Activated naive CD4-positive, alpha-beta T cell (primary cell): Measurements from ENCODE around the gene TMEM106C.

Experiments used
- DNase-seq, 4 experiments: peaks; one replicate each; lab custom pipeline; 2025; lab: John Stamatoyannopoulos, UW

TMEM106C gene

DNA sequence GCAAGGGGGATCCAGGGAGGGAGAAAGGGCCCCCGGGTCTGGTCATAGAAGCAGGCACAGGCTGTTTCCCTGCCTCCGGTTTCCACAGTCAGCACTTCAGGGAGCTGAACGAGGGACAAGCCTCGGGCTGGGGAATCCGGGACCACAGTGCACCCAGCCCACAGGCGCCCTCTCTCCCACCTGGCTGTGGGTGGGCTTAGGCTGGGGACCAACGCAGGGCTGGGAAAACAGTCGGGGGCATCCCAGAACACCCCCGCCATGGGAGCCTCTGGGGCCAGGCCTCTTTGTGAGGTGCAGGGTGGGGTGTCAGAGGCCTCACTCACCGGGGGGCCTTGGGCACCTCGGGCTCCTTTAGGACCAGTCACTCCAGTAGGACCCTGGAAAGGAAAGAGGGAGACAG lies 16.3 kb downstream of the TMEM106C start:
- DNase-seq = no peak

DNA sequence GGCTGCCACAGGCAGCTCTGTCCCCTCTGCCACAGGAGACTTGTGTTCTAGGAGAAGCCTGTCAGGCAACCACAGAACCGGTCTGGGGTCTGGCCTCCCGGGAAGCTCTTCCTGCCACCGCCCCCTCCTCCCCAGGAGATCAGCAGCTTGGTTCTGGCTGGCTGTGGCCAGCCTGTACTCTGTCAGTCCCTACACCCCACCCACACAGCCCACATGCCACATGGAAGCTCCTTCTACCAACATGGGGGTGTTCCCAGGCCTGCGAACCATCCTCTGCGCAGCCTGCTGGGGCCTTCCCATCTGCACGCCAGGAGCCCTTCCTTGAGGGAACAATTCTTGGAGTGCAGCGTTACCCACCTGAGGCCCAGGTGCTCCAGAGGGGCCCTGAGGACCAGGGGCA lies 16.8 kb downstream of the TMEM106C start:
- no peak for DNase-seq

DNA sequence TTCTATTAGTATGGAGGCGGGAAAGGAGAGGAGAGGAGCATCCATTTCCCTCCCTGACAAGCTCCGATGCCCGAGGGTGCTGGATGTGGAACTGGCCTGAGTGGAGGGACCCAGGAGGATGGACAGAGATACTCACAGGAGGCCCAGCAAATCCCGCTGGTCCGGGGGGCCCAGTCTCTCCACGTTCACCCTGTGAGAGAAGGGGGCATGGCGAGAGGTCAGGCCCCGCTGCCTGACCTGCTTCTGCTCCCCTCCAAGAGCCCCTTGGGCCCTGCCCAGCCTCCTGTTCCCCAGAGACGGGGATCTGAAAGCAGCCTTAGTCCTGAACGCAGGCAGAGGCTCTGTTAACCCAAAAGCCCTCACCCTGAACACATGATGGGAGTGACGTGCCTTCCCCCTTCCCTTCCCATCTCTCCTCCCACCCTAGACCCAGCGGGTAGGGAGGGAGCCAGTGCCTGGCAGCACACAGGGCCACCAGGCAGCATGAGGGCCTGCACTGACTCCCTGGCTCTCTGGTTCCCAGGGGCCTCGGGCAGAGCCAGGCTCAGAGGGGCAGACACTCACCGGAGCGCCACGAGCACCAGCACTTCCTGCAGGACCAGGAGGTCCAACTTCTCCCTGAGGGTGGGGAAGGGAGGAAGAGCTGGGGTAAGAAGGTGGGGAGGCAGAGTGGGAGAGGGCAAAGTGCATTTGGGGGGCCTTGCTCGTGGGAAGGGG lies 17.5 kb downstream of the TMEM106C start:
- DNase-seq = no peak

DNA sequence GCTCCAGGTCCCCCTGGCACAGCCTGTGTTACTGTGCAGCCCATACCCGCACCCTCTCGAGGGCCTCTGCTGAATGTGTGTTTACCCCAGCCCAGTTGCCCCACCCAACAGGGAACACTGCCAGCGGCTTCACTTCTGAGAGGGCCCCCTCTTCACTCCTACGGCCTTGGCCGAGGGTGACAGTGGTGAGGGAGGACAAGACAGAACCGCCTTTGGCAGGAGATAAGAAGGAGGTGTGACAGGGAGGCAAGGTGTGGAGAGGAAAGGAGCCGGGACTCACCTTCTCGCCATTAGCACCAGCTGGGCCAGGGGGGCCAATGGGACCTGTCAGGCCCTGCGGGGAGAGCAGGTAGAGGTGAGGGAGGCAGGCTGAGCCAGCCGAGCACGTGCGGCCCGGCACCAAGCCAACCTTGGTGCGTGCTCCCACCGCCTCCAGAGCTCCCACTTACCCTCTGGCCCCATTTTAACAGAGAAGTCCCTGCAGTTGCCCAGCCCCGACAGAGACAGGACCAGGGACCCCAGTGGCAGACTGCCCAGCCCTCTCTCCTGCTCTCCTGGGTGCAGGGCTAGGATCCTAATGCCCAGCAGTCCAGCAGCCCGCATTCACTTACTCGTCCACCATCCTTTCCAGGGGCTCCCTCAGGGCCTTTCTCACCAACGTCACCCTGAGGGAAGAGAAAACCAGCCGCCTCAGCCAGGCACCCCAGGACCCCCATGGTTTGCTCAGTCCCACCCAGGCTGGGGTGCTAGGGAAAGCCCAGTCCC lies 18.3 kb downstream of the TMEM106C start:
- DNase-seq = no peak

DNA sequence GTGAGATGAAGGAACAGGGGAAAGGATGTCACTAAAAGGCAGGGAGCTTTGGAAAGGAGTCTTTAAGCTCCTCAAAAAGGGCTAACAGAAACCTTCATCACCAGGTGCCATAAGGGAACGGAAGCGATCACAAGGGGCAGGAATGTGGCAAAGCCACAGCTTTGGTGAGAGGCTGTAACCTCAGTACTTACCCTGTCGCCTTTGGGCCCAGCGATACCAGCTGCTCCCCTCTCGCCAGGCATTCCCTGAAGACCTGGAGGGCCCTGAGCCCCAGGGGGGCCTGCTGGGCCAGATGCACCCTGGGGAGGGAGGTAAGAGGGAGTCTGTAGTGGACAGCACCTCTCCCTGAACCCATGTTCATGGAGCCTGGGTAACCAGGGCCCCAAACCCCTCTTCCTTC lies 18.9 kb downstream of the TMEM106C start:
- DNase-seq = no peak

DNA sequence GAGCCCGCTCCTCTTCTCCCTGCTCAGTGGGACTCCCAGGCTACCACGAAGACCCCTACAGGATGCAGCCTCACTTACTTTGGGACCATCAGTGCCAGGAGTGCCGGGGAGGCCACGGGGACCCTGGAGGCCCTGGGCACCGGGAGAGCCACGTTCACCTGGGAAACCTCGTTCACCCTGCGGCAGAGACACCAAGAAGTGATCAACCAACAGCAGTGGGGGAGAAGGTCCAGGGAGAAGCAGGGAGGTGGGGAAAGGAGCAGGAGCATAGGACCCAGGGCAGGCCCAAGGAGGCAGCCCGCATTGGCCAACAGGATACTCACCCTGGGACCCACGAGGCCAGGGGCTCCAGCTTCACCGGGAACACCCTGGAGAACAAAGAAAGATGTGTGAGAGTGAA lies 19.4 kb downstream of the TMEM106C start:
- DNase-seq = no peak

DNA sequence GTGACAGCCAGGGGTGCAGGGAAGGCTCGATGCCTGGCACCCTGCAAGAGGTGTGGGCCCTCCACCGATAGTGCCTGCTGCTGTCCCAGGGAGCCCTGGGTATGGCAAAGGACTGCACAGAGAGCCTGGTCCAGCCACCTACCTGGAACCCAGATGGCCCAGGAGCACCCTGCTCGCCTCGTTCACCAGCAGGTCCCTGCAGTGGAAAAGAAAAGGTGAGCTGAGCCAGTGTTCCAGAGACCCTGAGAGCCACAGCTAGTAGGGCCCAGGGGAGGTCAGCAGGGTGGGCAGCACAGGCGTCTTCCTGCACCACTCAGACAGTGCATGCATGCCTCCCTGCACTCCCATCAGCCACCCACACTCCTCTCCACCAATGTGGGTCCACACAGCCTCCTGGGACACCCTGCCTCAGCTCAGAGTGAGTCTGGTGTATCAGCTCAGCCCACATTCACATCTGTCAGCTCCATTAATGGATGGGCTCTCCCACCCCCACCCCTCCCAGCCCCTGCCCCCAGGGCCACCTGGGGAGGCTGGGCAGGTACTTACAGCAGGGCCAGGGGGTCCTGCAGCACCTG lies 20.2 kb downstream of the TMEM106C start:
- DNase-seq = no peak

DNA sequence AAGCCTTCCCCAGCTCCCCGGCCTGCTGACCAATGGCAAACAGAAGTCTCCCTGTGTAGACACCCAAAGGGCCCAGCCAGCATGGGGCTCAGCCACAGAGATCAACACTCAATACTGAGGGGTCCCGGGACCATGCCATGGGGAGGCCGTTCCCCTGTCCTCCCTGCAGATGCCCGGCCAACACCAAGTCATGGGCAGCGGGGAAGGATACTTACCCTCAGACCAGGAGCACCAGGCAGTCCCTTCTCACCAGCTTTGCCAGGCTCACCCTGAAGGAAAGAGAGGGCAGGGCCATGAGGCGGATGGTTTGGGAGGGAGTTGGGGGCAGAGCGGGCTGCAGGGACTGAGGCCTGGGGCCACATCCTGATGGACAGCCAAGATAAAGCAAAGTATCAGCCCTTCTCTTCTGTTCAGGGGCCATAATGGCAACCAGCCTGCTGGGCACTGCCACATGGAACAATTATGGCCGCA lies 21.0 kb downstream of the TMEM106C start:
- DNase-seq = no peak

DNA sequence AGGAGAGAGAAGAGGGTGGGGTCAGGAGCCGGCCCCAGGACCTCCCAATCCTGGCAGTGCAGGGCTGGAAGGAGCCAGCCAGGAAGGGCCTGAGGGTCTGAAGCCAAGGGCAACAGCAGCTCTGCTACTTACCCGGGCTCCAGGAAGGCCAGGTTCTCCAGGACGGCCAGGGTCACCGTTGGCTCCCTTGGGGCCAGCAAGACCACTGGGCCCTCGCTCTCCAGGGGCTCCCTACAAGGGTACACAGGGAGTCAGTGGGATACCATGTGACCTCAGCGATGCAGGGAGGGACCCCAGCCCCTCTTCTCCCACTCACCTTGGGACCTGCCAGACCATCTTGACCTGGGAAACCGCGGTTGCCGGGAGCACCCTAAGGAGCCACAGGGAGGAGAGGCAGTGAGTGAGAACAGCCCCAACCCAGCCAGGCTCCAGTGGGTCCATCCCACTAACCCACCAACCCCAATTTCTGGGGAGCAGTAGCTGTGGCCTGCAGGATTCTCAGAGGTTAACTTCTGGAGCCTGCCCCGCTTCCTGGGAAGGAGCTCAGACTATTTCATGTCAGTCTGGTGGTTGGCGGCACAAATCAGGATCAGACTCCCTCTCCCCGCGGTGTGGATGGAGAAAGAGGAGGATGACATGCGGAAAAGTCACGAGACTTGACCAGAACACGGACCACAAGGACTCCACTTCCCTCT lies 22.3 kb downstream of the TMEM106C start:
- DNase-seq = no peak

DNA sequence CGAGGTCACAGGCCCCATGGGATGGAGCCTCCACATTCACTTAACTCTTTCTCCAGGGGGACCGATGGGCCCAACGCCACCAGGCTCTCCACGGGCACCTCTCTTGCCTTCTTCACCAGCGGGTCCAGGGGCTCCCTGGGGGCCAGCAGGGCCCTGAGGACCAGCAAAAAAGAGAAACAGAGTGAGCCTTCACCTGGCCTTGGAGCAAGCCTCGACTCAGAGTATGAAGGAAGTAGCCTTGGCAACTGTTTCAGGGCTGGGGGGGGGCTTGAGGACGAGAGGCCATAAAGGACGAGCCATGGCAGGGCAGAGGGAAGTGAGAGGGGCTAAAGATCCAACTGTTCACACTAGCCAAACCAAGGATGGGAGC lies 22.9 kb downstream of the TMEM106C start:
- no peak for DNase-seq

DNA sequence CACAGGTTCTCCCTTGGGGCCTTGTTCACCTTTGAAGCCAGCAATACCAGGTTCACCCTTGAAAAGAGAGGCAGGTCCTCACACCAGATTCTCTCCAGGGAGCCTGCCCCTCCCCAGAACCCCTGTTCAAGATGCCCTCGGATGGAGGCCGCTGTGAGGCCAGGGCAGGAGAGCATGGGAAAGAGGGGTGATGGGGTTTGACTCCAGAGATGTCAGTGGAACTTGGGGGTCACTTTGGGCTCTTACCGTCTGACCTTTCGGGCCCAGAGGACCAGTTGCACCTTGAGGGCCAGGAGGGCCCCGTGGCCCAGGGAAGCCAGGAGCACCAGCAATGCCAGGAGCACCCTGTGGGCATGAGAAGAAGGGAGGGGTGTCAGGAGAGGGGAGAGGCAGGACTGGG lies 23.4 kb downstream of the TMEM106C start:
- DNase-seq = no peak

DNA sequence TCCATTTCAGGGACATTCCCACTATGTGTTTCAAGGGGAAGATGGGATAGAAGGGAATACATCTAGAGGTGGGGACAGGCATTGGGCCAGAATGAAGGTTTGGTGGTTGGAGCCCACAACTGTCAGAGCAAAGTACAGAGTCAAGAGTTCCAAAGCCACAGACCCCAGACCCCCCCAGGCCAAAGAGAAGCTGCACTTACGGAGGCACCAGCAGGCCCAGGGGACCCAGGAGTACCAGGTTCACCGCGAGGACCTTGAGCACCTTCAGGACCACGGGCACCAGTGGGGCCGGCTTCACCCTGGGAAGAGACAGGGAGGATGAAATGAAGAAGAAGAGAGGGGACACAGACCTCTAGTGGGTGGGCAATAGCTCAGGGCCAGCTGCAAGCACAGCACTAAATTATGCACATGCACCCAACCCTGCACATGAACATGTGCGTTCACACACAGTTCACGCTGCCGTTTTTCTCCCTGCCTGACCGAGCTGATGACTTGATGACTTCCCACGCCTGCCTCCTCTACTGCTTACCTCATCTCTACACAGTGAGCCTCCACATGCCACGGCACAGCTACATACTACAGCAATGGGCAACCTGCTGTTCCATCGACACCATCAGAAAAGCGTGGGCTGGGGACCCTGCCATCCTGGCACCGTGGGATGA lies 24.1 kb downstream of the TMEM106C start:
- no peak for DNase-seq

DNA sequence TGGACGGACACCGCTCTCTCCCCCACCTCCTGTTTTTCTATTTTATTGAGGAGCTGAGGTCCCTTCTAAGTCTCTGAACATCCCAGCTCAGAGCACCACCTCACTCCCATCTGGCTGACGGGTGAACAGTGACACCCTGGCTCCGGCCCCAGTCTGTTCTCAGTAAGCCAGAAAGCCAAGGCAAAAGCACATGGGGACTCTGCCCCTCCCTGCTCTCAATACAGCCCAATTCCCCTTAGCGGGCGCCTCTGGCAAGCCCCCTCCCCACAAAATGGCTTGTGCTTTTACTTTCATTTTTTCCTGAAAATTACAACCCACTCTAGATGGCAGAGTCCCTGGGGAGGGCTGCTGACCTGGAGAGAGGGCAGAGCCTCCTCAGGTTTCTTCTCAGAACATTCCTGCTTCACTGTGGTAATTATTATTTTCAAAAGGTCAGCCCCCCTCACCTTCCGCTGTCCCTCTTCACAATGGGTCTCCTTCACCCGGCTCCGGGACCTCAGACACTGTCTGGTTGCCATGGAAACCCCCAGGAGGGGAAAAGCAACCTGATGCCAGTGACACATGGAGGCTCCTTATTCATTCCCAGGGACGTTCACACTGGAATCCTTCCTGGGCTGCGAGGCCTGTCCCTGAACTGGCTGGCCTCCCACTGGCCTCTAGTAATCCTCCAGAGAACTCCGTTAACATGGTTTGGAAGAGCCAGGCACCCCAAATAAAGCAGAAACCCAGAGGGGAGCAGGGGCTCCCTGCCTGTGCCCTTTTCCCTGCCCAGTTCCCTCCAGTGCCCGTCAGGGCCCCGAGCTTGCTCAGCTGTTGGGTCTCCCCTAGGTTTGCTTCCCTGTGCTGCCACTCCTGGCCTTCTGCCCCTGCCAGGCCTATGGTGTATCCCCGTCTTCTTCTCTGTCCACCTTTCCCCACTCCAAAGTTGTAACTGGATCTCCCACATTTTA lies 25.0 kb downstream of the TMEM106C start:
- no peak for DNase-seq

DNA sequence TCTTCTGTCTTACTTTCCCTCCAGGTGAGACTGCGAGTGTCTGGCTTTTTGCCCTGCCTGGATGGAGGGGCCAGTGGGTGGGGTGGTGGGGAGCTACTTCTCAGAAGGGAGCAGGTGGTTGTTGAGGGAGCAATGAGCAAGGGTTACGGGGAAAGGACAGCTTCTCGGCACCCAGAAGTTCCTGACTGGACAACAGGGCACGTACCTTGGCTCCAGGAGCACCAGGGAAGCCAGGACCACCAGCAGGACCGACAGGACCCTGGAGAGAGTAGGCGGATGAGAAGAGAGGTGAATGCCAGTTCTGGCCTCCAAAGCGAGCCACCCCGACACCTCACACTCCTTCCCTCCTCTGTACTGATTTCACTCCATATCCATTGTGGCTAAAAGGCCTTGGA lies 25.6 kb downstream of the TMEM106C start:
- DNase-seq = no peak

DNA sequence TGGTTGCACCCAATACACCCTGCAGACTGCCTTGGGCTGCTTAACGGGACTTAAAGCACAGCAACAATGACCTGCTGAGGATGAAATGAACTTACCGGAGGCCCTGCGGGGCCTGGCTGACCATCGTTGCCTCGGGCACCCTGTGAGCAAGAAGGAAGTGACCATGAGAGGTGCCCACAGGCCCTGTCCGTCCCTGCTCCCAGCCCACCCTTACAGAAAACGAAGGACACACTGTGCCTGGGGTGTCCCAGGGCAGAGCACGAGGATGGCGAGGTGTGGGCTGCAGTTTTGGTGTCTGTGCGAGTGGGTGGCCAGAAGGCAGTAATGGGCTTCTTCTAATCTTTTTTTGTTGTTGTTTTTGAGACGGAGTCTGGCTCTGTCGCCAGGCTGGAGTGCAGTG lies 26.3 kb downstream of the TMEM106C start:
- no peak for DNase-seq

DNA sequence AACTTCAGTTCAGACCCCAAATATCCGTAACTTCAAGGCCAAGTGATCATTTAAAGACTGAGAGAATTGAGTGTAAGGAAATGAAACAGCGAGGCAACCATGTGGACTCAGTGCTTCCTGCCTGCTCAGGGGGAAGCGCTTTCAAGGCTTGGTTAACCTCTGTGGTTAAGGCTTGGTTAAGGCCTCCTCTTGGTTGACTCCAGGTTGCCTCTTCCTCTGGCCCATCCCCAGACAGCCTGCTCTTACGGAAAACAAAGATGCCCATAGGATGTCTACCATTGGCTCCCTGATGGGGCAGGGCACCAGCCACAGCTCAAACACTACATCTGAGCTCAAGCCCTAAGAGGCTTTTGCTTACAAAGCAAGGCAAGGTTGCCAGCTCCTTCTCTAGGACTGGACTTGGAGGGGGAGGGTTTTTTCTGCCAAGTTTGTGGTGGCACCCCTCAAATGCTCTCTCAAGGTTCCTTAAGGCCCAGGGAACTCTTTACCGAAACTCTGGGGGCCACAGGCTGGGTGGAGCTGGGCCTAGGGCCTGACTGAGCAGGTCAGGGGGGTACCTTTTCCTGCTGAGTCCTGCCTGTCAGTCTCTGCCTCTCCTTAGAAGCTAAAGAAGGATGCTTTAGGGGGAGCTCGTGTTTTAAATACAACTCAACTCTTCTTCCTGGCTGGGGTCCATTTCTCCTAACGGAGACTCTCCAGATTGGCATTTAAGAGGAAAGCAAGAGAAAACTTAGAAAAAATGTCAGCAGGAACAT lies 27.1 kb downstream of the TMEM106C start:
- peak in 1 of 4 experiments; percentile 19 for DNase-seq

DNA sequence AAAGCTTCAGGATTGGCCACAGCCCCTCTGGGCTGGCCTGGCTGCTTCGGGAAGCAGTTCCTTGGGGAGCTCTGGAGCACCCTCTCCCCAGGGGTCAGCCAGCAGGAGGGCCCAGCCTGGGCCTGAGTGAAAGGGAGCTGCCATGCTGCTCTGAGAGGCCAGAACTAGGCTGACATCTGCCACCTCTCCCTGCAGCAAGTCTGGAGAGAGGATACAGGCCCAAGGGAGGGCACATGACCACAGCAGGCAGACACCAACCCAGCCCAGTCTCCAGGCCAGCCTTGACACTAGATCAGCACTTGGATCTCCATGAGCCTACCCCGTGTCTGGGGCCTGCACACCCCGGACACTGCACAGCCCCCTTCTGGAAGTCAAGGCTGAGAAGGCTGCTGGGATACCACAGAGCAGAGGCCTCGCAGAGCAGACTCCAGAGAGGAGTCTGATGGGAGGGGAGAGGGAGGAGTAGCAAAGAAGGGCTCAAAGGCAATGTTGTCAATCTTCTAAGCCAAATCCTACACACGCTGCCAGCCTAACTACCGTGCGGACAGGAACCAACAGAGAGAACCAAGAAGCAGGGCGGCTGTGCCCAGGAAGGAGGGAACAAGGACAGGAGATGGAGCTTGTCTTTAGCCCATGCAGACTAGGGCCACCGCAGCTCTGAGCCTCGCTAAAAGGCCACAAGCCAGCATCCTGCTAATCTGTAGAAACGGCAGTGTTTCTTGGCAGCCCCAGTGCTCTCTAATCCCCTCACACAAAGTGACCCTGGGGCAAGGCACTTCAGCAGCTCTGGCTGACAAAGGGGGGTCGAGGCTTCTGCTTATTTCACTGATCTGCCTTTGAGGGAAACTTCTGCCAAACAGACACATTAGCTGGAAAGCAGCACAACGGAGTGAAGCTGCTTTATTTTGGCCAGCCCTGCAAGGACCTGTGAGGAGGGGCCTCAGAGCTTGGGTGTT lies 28.0 kb downstream of the TMEM106C start:
- no peak for DNase-seq

DNA sequence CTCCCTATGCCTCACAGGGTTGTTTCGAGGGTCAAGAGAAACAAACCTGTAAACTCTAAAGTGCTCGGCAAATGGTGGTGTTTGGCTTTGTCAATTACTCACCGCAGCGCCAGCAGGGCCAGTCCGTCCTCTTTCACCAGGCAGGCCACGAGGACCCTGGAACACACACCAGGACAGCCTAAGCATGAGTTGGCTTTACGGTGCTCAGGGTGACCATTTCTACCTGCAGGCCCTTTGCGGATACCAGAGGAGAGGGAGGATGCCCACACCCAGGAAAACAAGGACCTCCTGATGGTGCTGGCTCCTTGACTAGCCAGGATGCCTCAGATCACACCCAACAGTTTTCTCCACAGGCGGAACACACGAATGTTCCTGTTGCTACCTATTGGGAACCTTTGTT lies 29.4 kb downstream of the TMEM106C start:
- no peak for DNase-seq

DNA sequence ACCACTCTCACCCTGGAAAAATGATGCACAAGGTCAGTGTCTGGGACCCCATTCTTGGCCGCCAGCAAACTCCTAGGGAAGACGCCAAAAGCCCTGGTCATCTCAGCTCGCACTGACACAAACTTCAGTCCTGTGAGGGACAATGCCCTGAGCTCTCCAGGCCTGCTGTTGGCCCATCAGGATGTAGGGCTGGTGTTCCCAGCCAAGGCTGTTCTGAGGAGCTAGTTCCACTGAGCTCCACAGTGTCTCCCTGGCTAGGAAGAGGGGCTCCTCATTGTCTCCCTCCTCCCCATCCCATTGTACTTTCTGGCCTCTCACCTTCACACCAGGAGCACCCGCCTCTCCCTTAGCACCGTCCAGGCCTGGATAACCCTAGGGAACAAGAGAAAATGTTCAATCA lies 30.1 kb downstream of the TMEM106C start:
- DNase-seq = no peak
